NCI-H1092 (cell line): ENCODE measurements around the gene ZNF79.

Experiments used
- DNase-seq: peaks from one replicate; lab custom pipeline; 2025; lab: John Stamatoyannopoulos, UW

ZNF79 gene

DNA sequence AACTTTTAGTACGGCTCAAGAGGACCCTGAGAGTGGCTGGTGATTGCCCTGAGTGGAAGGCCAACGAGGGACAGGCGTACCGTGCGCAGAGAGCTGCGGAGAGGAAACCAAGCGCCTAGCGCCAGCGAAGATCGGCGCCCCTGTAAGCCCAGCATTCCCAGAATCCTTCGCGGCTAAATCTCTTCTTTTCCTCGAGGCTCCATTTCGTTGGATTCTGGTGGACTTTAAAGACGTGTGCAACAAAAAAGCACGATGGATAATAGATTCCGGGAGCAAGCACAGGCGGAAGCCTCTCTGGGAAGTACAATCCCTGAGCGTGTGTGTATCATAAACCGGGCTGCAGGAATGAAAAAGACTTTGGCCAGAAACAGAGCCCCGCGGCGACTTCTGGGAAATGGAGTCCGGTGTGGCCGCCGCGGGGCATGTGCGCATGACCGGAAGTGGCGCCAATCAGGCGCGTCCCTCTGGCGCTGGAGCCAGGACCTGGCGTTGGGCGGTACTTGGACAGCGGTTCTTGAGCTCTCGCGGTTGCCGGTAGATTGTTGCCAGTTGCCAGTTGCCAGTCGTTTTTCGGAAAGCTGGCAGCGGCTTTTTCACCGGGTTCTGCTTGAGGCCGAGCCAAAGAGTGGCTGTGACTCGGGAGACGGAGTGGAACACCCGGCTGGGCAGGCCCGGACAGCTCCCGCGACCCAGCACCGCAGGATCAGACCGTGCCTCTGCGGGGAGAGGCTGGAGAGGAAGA lies at the start of gene ZNF79:
ZNF79 (plus strand) TSS at position 449 of the 742 bp plus-strand sequence. CDS start 406 bp downstream, outside the sequence.
- DNase-seq = peak; percentile 83

DNA sequence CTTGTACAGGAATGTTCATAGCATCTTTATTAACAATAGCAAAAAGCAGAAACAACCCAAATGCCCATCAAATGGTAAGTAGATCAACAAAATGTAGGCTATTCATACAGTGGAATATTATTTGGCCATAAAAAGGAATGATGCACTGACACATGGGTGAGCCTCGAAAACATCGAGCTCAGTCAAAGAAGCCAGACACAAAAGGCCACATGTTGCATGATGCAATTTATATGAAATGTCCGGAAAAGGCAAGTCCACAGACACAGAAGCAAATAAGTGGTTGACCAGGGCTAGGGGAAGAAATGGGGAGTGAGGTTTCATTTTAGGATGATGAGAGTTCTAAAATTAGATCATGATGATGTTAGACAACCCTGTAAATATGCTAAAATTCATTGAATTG lies 43.7 kb upstream of the ZNF79 start:
- no peak for DNase-seq

DNA sequence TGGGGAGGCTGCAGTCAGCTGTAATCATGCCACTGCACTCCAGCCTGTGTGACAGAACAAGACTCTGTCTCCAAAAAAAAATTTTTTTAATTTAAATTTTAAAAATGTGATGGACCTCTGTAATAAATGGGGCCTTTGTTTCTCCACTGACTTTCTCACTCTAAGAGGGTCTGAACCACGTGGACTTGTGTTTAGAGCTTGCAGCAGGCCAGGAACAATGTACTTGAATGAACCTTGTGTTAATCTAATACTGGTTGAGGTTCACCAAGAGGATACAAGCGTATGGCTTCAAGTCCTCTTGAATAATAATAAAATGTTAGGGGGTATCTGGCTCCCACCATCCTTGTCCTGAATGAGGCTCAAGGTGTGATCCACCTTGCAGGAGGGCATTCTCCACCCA lies 41.6 kb upstream of the ZNF79 start:
- no peak for DNase-seq

DNA sequence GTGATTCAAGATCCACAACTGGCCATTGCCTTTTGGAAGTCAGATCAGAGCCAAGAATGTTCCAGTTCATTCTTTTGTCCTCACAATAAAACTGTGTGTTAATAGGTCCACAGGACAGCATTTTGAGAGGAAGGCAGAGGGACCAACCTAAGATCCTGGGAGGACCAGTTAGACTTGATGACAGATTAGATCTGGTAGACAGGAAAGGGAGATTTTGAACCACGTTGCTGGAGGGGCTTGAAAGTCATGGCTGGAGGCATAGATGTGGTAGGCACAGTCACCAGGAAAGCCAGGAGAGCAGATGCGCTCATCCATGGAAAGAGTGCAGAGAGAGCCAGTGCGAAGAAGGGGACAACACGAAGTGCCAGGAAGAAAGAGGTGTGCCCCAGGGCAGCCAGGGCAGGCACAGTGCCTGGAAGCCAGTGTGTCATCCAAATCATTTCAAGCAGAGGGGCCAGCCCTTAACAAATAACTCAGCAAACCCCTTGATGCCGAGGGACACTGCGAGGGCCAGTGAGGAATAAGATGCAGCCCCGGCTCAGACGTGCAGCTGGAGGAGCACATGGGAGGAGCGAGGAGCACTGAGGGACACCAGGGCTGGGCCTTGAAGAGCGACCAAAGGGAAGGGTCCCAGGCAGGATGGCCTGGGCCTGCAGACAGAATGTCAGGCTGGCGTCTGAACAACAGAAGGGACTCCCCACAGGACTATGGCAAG lies 40.0 kb upstream of the ZNF79 start:
- DNase-seq = no peak

DNA sequence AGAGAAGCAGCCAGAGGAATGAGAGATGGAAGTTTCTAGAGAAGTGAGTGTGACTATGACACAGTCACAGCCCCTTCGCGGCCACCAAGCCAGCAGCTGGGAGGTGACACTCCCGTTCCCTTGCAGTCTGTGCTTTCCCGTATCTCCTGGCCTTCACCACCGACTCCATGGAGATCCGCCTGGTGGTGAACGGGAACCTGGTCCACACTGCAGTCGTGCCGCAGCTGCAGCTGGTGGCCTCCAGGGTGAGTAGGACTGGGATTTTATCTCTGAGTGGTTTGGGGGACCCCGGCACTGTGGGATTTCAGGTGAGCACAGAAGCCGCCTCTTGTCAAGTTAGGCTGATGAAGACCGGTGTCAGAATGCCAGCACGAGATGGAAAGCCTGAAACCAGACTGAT lies 39.3 kb upstream of the ZNF79 start:
- DNase-seq = no peak

DNA sequence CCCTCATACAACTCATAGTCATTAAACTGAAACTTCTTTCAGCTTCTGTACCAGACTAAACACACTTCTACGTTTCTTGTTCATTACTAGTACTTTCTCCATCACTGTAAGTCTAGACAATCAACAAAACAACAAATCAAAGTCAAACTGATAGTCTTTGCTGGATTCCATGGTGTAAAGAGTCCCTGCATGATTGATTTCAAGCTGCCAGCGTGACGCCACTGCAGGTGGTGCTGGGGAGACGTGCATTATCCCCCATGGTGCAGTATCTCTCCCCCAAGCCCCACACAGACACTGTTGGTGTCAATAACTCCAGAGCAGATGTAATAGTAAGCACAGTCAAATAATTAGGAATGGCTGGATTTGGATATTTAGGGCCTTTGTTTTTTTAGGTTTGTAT lies 37.9 kb upstream of the ZNF79 start:
- DNase-seq = no peak

DNA sequence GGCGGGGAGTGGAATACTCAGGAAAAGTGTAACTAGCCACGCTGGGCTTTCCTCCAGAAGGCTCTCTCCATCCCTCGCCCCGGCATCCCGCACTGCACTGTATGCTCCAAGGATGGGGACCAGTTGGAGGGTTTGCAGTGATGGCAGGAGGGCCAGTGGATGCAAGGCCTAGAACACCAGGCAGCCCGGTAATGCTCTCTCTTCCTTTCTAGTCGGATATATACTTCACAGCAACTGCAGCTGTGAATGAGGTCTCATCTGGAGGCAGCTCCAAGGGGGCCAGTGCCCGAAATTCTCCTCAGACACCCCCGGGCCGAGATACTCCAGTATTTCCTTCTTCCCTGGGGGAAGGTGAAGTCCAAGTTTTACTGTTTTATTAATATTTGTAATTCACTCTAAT lies 37.2 kb upstream of the ZNF79 start:
- no peak for DNase-seq

DNA sequence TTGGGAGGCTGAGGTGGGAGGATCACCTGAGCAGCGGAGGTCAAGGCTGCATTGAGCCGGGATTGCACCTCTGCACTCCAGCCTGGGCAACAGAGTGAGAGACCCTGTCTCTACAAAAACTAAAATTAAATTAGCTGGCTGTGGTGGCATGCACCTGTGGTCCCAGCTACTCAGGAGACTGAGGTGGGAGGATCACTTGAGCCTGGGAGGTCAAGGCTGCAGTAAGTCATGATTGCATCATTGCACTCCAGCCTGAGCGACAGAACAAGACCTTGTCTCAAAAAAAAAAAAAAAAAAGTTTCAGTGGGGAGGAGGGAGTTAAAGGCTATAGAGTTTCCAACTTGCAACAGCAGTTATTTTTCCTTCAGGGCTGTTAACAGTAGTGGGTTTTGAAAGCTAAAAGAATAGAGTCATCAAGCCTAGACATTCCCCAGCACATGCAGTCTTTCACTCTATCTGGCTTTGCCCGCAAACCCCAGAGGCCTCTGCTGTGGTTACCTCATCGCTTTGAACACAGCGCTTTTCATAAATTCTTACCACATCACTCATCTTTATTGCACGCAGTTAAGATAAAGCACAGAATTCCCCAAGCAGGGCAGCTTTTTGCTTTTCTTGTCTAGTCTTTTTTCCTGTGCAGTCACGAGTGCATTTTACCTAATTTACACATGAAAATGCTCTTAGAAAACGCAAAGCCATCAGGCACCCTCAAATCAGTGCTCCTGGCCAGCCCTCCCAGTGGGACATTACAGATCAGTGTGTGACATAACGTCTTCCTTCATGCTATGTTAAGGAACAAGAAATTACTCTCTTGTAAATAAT lies 35.9 kb upstream of the ZNF79 start:
- no peak for DNase-seq

DNA sequence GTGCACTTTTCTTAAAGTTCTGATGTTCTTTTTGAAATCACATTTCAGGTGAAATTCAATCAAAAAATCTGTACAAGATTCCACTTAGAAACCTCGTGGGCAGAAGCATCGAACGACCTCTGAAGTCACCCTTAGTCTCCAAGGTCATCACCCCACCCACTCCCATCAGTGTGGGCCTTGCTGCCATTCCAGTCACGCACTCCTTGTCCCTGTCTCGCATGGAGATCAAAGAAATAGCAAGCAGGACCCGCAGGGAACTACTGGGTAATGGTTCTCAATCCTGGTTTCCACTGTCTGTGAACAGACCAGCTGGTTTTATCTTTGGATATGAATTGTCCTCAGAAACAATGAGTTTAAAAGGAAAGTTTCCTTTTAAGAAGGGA lies 35.3 kb upstream of the ZNF79 start:
- no peak for DNase-seq

DNA sequence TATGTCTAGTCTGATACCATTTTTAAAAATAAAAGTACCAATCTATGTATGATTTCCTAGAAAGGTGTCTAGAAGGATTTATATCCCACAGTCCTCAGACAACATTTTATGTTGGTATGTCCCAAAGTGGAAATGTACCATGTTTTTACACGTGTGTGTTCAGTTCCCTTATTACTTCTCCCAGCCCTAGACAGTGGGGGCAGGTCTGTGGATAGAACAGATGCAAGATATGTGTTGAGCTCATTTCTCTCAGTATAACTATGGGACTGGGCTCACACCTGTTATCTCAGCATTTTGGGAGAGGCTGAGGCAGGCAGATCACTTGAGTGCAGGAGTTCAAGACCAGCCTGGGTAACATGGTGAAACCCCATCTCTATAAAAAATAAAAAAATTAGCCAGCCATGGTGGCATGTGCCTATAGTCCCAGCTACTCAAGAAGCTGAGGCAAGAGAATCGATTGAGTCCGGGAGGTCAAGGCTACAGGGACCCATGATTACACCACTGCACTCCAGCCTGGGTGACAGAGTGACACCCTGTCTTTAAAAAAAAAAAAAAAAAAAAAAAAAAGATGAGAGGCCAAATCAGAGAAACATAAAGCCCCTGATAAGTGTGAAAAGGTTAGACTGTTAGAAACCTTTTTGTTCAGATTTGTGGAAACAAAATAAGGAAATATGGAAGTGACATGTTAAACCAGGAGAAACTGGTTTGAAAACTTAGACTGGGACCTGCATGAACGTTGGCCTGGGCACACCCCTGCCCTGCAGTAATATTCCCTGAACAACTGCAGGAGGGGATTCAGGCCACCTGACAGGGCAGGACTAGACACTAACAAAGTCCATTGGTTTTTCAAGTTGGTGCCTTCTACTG lies 34.6 kb upstream of the ZNF79 start:
- DNase-seq = no peak

DNA sequence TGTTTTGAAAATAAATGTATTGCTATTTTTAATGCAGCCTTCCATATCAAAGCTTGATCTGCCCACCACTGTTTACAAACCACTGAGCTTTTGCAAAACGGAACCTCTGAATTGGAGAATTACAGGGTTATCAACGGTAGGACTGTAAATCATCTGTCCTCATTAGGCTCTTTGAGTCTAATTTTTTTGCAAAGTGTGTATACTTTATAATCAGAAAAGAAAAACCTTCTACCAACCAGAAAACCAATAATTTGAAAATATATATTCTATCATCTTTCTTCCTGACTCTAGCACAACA lies 34.0 kb upstream of the ZNF79 start:
- no peak for DNase-seq

DNA sequence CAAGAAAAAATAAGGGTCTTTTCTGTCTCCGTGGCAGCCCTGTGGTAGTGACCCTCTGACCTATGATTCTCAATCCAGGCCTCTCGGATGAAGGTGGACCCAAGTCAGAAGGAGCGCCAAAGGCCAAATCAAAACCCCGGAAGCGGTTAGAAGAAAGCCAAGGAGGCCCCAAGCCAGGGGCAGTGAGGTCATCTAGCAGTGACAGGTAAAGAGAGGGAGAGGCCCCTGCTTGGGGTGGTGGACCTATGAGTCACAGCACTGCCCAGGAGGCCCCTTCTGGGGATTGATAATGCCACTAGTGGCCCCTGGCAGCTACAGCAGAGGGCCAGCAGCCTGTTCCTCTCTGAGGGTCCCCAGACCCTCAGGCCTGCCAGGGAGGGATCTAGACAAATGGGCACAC lies 33.6 kb upstream of the ZNF79 start:
- no peak for DNase-seq

DNA sequence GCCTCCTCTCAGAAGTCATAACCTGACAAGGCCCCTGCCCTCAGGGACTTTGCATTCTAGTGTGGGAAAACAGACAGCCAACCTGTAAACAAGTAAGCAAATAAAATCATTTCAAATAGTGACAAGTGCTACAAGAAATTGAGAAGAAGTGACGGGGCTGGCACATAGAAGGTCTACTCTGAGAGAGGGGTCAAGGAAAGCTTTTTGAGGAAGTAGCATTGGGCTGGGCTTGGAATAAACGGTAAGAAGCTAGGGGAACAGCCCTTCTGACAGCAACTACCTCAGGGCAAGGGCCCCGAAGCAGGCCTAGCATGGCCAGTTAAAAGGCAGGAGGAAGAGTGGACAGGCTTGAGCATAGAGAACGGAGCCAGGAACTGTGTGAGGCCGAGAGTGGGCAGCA lies 32.0 kb upstream of the ZNF79 start:
- no peak for DNase-seq

DNA sequence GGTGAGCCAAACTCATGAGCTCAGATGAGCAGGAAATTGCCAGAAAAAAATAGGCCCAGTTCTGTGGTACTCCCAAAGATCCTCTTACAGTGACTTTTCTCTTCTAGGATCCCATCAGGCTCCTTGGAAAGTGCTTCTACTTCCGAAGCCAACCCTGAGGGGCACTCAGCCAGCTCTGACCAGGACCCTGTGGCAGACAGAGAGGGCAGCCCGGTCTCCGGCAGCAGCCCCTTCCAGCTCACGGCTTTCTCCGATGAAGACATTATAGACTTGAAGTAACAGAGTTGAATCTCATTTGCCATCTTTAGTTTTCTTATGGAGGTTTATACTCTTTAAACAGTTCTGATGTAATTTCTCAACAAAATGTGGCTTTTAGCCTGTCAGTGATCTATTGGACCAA lies 31.2 kb upstream of the ZNF79 start:
- no peak for DNase-seq

DNA sequence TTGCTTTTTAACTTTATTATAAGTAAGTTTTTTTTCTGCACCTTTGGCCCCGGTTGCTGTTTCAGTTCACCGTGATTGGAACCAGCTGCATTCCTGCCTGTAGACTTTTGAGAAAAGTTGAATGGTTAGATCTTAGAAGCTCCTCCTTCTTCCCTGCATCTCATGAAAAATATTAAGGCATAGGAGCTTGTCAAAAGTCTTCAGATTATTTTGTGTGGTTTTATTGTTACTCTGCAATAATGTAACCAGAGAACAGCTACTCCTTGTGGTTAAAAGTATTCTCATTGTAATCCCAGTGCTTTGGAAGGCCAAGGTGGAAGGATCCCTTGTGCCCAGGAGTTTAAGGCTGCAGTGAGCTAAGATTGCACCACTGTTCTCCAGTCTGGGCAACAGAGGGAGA lies 30.5 kb upstream of the ZNF79 start:
- no peak for DNase-seq

DNA sequence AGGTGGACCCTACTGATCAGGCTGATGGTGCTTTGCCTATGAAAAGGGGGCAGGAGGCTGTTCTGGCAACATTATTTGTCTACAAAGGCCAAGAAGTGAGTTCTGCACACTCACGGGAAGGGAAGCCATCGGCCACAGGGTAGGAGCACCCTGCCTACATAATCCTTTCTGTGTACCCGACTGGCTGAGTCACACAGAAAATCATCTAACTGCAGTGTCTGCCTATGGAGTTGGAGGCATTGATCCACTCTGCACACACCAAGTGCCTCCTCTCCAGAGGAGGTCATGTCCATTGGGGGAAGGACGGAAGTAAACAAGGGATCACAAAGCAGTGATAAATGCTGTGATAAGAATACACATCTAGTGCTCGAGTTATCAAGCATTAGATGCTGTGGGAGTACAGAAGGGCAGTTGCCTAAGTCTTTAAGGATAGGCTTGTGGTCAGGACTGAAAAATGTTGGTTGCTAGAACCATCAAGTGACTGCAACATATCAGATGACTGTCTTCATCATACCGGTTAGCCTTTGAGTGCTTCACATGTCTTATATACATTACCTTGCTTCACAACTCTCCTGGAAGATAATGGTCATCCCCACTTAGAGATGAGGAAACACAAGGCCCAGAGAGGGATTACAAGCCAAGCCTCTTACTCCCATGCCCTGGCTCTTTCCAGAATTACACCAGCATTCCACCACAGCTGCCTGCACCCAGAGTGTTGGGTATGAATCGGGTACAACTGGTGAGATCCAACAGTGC lies 28.5 kb upstream of the ZNF79 start:
- no peak for DNase-seq

DNA sequence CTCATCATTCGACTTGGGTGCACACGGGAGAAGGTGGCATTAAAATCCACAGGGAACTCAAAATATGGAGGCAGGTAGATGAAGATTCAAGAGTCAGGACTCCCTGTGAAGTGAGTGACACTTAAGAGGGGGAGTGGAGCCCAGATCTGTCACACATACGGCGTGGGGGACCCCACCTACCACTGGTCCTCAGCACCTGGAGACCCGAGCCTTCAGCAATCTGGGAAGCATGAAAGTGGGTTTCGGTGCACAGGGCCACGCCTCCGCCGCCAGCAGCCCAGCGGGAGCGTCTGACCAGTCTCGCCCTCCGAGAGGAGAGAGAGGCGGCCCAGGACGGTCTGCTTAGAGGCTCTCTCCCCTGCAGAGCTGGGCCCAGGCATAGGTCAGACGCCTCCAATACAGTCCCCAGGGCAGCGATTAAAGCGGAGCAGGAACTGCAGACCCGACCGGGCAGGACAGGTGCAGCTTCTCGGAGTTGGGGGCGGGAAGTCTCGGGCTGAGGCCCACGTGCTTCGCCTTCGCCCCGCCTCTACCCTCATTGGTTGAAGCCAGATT lies 27.9 kb upstream of the ZNF79 start:
- DNase-seq = no peak

DNA sequence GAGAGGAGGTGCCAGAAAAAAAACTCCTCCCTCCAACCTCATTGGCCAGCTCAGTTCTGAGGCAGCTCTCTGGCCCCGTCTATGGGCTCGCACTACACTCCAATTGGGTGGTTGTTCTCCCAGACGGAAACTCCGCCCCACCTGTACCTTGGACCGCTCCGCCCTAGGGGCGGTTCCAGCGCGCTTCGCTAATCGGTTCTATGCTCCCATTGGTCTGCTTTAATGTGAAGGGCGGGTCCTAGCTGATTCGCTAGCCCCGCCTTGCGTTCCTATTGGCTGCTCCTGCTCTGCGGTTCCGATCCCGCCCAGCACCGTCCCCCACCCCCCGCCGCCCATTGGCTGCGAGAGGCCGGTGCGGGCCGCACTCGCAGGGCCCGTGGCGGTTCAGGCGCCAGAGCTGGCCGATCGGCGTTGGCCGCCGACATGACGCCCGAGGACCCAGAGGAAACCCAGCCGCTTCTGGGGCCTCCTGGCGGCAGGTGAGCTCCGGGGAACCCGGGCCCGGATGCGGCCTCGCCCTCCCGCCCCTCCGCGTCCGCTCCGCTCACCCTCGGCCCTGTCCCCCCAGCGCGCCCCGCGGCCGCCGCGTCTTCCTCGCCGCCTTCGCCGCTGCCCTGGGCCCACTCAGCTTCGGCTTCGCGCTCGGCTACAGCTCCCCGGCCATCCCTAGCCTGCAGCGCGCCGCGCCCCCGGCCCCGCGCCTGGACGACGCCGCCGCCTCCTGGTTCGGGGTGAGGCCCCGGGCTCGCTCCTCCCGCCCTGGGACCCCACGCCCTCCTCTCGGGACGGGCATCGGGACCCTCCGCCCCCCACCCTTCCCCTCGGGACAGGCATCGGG lies 27.2 kb upstream of the ZNF79 start, which contains the start of gene SLC2A8:
SLC2A8 (plus strand) TSS at position 362 of the 838 bp plus-strand sequence; CDS start at position 424, 62 bp downstream.
- peak; percentile 99 for DNase-seq

DNA sequence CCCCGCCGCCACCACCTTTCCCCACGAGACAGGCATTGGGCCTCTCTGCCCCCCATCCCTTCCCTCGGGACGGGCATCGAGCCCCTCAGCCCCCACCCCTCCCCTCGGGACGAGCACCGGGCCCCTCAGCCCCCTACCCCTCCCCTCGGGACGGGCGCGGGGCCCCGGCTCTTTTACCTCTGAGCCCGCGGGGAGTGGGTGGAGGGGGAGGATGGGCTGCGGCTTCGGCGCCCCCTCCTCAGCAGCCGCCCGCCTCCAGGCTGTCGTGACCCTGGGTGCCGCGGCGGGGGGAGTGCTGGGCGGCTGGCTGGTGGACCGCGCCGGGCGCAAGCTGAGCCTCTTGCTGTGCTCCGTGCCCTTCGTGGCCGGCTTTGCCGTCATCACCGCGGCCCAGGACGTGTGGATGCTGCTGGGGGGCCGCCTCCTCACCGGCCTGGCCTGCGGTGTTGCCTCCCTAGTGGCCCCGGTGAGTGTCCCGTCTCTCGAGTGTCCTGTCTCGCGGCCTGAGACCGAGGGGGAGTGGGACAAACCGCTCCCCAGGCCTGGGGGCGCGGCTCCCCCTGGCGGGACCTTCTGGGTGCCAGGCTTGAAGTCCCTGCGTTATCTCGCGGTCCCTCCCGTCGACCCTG lies 26.4 kb upstream of the ZNF79 start:
- peak; percentile 6 for DNase-seq

DNA sequence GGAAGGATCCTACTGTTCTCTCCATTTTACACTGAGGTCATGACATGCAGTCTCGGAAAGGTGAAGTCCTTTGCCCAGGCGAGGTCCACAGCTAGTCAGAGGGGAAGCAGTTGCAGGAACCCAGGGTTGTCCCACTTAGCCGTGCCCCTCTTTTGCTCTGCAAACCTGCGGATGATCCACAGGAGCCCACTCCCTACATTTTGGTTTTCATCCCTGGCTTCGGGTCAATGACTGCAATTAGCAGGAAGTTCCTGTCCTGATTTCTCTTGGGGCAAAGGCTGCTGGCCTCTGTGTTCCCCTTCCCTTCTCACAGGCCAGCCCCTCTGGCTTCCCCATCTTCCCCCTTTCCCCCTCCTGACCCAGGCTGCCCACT lies 25.9 kb upstream of the ZNF79 start:
- no peak for DNase-seq
